Rectal smooth muscle tissue (tissue), 1 donor: Measurements from ENCODE around the gene SCFD2.

Experiments used
- H3K27ac ChIP-seq: one replicate; pipeline ENCODE4 v1.7.0; 2013; ENCODE audit warnings: low read depth, low read length, inconsistent platforms
- H3K27me3 ChIP-seq: one replicate; pipeline ENCODE4 v1.7.0; 2013; ENCODE audit warnings: low read length; ENCODE audit not compliant: control insufficient read depth, insufficient read depth
- H3K36me3 ChIP-seq: one replicate; pipeline ENCODE4 v1.7.0; 2013; ENCODE audit warnings: low read length; ENCODE audit not compliant: control insufficient read depth, insufficient read depth
- H3K4me1 ChIP-seq: one replicate; pipeline ENCODE4 v1.7.0; 2013; ENCODE audit warnings: low read length; ENCODE audit not compliant: control insufficient read depth, insufficient read depth
- H3K4me3 ChIP-seq: one replicate; pipeline ENCODE4 v1.7.0; 2013; ENCODE audit warnings: low read length
- H3K9ac ChIP-seq: one replicate; pipeline ENCODE4 v1.7.0; 2013; ENCODE audit warnings: low read length

Gene SCFD2

DNA sequence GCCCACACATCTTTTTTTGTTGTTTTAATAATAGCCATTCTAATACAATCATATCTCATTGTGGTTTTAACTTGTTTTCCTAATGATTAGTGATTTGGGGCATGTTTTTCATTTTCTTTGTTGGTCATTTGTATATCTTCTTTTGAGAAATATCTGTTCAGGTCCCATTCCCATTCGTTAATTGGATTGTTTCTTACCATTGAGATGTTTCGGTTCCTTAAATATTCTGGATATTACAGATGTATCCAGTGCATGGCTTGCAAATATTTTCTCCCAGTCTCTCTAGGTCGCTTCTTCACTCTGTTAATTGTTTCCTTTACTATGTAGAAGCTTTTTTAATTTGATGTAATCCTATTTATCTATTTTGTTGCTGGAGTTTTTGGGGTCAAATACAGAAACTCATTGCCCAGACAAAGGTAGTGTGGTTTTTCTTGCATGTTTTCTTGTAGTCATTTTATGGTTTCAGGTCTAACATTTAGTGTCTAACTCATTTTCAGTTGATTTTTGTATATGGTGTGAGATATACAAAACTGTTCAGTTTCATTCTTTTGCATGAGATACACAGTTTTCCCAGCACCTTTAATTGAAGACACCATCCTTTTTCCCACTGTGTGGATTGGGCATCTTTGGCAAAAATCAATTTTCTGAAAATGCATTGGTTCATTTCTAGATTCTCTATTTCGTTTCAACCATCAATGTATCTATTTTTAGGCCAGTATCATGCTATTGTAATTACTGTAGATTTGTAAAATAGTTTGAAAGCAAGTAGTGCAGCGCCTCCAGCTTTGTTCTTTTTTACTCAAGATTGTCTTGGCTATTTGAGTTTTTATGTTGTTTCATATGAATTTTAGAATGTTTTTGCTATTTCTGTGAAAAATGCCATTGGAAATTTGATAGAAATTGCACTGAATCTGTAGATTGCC, 195.9 kb downstream of the SCFD2 start:
- no peak overlapping the region for H3K4me3 ChIP-seq
- no peaks in the 10 kb centered on the region for H3K27me3 ChIP-seq
- H3K36me3 ChIP-seq: no peaks in the 10 kb centered on the region
- no peak overlapping the region for H3K9ac ChIP-seq
- no peaks in the 10 kb centered on the region for H3K4me1 ChIP-seq
- no peak overlapping the region for H3K27ac ChIP-seq

GRCh38 chr4:53168228-53168627, 197.6 kb downstream of the SCFD2 start:
- H3K27me3 ChIP-seq: no peaks in the 10 kb centered on the region
- no peak overlapping the region for H3K27ac ChIP-seq
- H3K9ac ChIP-seq: no peak overlapping the region
- no peak overlapping the region for H3K4me3 ChIP-seq
- no peaks in the 10 kb centered on the region for H3K36me3 ChIP-seq
- no peaks in the 10 kb centered on the region for H3K4me1 ChIP-seq

DNA sequence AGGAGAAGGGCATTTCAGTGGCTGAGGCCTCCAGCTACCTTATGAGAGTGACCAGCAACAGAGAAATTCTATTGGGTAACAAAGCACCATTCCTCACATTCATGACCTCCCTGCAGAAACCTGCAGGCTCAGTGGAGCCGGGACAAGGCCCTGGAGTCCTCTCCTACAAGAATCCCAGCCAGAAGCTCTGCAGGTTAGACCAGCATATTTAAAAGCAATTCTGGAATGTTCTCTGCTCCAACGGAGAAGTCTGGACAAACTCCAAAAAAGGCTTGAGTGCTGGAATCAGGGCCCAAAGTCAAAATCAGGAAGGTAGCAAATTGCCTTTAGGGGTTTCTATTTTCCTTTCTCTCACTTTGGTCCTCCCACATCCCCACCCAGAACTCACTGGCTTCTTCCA, 202.9 kb downstream of the SCFD2 start:
- Histone ChIP-seq H3K4me3 (no peak overlapping the region), H3K4me1 (no peaks in the 10 kb centered on the region), H3K27me3 (no peaks in the 10 kb centered on the region), H3K36me3 (no peaks in the 10 kb centered on the region), H3K9ac (no peak overlapping the region), H3K27ac (no peak overlapping the region)

- Histone ChIP-seq H3K9ac (no peak overlapping the region), H3K27ac (no peak overlapping the region), H3K4me3 (no peak overlapping the region), H3K27me3 (no peaks in the 10 kb centered on the region), H3K36me3 (no peaks in the 10 kb centered on the region), H3K4me1 (no peaks in the 10 kb centered on the region)
Observed at GRCh38 chr4:53161787-53162433, 204.0 kb downstream of the SCFD2 start.

DNA sequence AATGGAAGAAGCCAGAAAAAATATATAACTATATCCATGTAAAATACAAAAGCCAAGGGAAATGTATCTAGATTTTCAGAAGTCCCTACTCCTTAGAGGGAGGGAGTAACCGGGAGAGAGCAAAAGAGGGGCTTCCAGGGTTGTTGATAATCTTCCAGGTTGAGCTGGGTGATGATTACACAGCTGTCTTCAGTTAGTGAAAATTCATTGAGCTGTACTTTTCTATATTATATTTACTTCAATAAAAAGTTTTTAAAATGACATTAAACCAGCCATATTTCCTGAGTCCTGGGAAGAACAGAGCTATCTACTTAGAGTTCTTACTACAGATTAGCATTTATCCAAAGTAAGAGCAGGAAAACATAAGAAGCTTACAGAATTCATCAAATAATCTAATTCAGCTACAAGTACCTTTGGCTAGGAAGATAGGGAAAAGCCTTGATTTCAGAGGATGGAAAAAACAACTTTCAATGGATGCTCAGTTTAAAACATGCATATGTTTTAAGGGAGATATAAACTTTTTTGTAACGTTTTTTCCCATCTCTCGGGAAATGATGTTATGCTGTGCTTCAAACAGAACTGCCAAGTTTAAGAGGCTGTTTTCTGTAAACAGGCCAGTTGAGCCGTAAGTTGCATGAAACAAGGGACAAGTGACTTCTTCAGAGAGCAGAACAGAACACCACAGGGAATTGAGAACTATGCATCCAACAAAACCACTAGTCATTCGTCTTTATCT, 204.6 kb downstream of the SCFD2 start:
- Histone ChIP-seq H3K4me1 (no peaks in the 10 kb centered on the region), H3K27me3 (no peaks in the 10 kb centered on the region), H3K4me3 (no peak overlapping the region), H3K9ac (no peak overlapping the region), H3K27ac (no peak overlapping the region), H3K36me3 (no peaks in the 10 kb centered on the region)

DNA sequence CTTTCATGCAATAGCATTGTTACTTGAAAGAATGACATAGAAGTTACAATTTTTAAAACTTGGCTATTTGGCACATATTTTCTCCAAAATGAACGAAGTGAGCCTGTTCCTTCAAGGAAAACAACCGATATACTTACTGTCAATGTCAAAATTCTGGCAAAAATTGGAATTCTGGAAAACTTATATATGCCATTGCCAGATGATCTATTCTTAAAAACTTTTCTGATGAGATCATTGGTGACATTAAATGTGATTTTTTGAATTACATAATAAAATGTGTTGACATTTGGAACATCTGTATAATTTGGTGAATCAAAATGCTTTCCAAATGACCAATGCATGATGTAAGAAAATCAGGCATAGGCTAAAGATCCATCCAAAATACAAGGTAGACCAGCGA, 209.0 kb downstream of the SCFD2 start:
- Histone ChIP-seq H3K27ac (no peak overlapping the region), H3K36me3 (no peaks in the 10 kb centered on the region), H3K4me1 (no peaks in the 10 kb centered on the region), H3K27me3 (no peaks in the 10 kb centered on the region), H3K9ac (no peak overlapping the region), H3K4me3 (no peak overlapping the region)

GRCh38 chr4:53152467-53152866, 213.4 kb downstream of the SCFD2 start:
- Histone ChIP-seq H3K4me1 (peaks cover 3% of the 10 kb centered on the region), H3K36me3 (no peaks in the 10 kb centered on the region), H3K27me3 (no peaks in the 10 kb centered on the region), H3K9ac (no peak overlapping the region), H3K4me3 (no peak overlapping the region), H3K27ac (no peak overlapping the region)

GRCh38 chr4:53151489-53151788, 214.4 kb downstream of the SCFD2 start:
- Histone ChIP-seq H3K36me3 (no peaks in the 10 kb centered on the region), H3K27ac (no peak overlapping the region), H3K27me3 (no peaks in the 10 kb centered on the region), H3K4me1 (peaks cover 3% of the 10 kb centered on the region), H3K9ac (no peak overlapping the region), H3K4me3 (no peak overlapping the region)

DNA sequence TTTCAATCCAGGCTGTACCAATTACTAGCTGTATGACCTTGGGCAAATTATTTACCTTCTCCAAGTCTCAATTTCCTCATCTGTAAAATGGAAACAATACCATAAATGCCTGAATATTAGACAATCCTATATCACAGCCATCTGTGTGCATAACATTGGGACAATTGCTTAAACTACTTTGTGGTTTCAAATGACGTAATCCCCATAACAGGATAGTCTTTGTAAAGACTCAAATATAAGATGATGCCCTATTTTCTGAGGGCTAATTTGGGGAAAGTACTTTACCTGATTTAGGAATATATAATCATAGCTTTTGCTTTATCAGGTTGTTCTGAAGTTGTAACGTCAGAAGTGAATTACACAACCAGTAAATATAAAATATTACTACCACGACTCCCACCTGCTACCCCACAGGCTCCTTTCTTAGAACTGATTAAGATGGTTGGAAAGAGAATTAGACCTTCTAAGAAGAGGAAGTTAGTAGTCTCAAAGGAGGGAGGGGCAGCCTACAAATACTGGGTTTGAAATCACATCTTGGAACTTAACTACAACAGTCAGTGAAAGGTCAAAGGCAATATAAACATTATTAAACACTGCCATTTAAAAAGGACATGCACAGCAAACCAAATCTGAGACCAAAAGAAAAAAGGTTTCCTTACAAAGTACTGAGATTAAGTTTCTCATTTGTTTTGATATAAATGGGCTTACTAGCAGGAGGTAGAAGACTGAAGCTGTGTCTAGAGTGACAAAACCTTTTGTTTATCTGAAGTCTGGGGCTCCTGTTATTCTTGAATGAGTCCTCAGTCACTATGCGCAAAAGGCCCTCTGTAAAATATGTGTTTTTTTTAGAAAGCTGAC, 215.0 kb downstream of the SCFD2 start:
- Histone ChIP-seq H3K27me3 (no peaks in the 10 kb centered on the region), H3K4me1 (peaks cover 3% of the 10 kb centered on the region), H3K4me3 (no peak overlapping the region), H3K9ac (no peak overlapping the region), H3K27ac (no peak overlapping the region), H3K36me3 (no peaks in the 10 kb centered on the region)

DNA sequence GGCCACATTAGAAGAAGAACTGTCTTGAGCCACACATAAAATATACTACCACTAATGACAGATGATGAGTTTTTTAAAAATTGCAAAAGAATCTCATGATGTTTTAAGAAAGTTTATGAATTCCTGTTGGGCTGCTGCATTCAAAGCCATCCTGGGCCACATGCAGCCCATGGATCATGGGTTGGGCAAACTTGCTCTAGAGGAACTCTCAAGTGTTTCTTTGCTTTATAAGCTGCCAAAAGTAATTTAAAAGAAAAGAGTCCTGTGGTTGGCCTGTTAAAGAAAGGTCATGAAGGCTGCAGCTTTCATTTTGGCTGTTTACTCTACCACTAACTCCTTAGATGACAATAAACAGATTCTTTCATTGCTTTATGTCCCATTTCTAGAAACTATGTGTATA, 218.2 kb downstream of the SCFD2 start:
- Histone ChIP-seq H3K36me3 (peaks cover 5% of the 10 kb centered on the region), H3K4me3 (no peak overlapping the region), H3K27ac (no peak overlapping the region)

DNA sequence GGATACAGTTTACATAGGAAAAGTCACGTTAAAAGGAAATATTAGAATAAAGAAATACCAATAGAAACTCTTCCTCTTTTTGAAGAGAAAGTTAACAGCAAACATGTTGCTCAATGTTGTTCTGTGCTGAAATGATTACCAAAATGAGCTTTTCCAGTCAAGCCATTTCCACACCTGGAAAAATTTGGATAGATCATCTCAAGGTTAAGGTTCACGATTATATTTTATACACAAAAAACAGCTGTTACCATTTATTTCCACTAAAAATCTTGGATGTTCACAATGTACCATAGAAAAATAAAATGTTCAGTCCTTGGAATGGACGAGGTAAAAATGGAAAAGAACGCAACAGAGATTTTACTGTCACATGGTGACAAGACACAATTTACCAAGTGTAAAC, 218.7 kb downstream of the SCFD2 start:
- H3K9ac ChIP-seq: no peak overlapping the region
- no peak overlapping the region for H3K27ac ChIP-seq
- peaks cover 5% of the 10 kb centered on the region for H3K36me3 ChIP-seq
- peaks cover 3% of the 10 kb centered on the region for H3K4me1 ChIP-seq
- no peak overlapping the region for H3K4me3 ChIP-seq
- no peaks in the 10 kb centered on the region for H3K27me3 ChIP-seq

More for the DNA sequence above, 218.2 kb downstream of the SCFD2 start:
- Histone ChIP-seq H3K9ac (no peak overlapping the region), H3K27me3 (no peaks in the 10 kb centered on the region), H3K4me1 (peaks cover 3% of the 10 kb centered on the region)

GRCh38 chr4:53141308-53141707, 224.6 kb downstream of the SCFD2 start:
- no peaks in the 10 kb centered on the region for H3K27me3 ChIP-seq
- no peak overlapping the region for H3K4me3 ChIP-seq
- H3K4me1 ChIP-seq: no peaks in the 10 kb centered on the region
- peaks cover 5% of the 10 kb centered on the region for H3K36me3 ChIP-seq
- no peak overlapping the region for H3K27ac ChIP-seq
- H3K9ac ChIP-seq: no peak overlapping the region
